Neural progenitor cell (in vitro differentiated cells): Measurements from ENCODE around the gene RPSA. TPM values are rescaled to one million over a fixed set of nuclear protein-coding genes. Genes with fewer than 3 reads are reported as not detected.

Experiments used
- DNase-seq: peaks from one replicate; pipeline ENCODE4 v3.0.0-alpha.2; 2016; ENCODE audit warnings: low spot score
- H2AFZ ChIP-seq: fragments of 200-600 bp; sonication (generic); replicated peaks from 2 replicates; pipeline ENCODE4 v1.6.1; 2016; ENCODE audit warnings: antibody characterized with exemption
- H3F3A ChIP-seq: fragments of 200-600 bp; sonication (generic); 2 replicates; pipeline ENCODE4 v1.6.1; 2016; ENCODE audit warnings: antibody characterized with exemption, low read depth
- H3K27ac ChIP-seq: fragments of 200-600 bp; sonication (generic); 2 replicates; pipeline ENCODE4 v1.5.1; 2016; ENCODE audit warnings: mild to moderate bottlenecking
- H3K27me3 ChIP-seq: fragments of 200-600 bp; sonication (generic); 2 replicates; pipeline ENCODE4 v1.6.1; 2016; ENCODE audit warnings: mild to moderate bottlenecking, moderate library complexity
- H3K36me3 ChIP-seq: fragments of 200-600 bp; sonication (generic); 2 replicates; pipeline ENCODE4 v1.5.1; 2016
- H3K4me1 ChIP-seq: fragments of 200-600 bp; sonication (generic); 2 replicates; pipeline ENCODE4 v1.6.1; 2016; ENCODE audit warnings: mixed run types
- H3K4me2 ChIP-seq: fragments of 200-600 bp; sonication (generic); 2 replicates; pipeline ENCODE4 v1.6.1; 2016
- H3K4me3 ChIP-seq: fragments of 200-600 bp; sonication (generic); 2 replicates; pipeline ENCODE4 v1.5.1; 2016
- H3K79me2 ChIP-seq: fragments of 200-600 bp; sonication (generic); 2 replicates; pipeline ENCODE4 v1.6.1; 2016; ENCODE audit warnings: low read depth
- H3K9ac ChIP-seq: fragments of 200-600 bp; sonication (generic); 2 replicates; pipeline ENCODE4 v1.6.1; 2016
- H3K9me3 ChIP-seq: fragments of 200-600 bp; sonication (generic); 2 replicates; pipeline ENCODE4 v1.5.1; 2016; ENCODE audit warnings: low read depth
- H4K20me1 ChIP-seq: fragments of 200-600 bp; sonication (generic); 2 replicates; pipeline ENCODE4 v1.6.1; 2016; ENCODE audit warnings: low read depth
- H3K27ac Mint-ChIP-seq: 3 replicates; pipeline ENCODE4 v1.8.0; 2021; ENCODE audit warnings: mixed read lengths
- H3K27me3 Mint-ChIP-seq: 2 replicates; pipeline ENCODE4 v1.8.0; 2022; ENCODE audit warnings: low read depth, mild to moderate bottlenecking, inconsistent platforms, moderate library complexity, mixed read lengths; ENCODE audit not compliant: insufficient read depth
- H3K36me3 Mint-ChIP-seq: 3 replicates; pipeline ENCODE4 v1.8.0; 2021; ENCODE audit warnings: mixed read lengths
- H3K4me1 Mint-ChIP-seq: 3 replicates; pipeline ENCODE4 v1.8.0; 2021; ENCODE audit warnings: mixed read lengths
- H3K4me3 Mint-ChIP-seq: 3 replicates; pipeline ENCODE4 v1.8.0; 2021; ENCODE audit warnings: mild to moderate bottlenecking, moderate library complexity, mixed read lengths
- H3K9me3 Mint-ChIP-seq: 3 replicates; pipeline ENCODE4 v1.8.0; 2020; ENCODE audit warnings: mixed read lengths
- CTCF ChIP-seq: fragments of 200-600 bp; sonication (generic); IDR thresholded peaks from 2 replicates; pipeline ENCODE4 v1.5.1; 2017; ENCODE audit warnings: antibody characterized with exemption, mild to moderate bottlenecking
- EZH2 ChIP-seq: fragments of 200-600 bp; sonication (generic); IDR thresholded peaks from 2 replicates; pipeline ENCODE4 v1.6.1; 2017; ENCODE audit warnings: antibody characterized with exemption, mild to moderate bottlenecking, moderate library complexity
- EZH2phosphoT487 ChIP-seq: fragments of 200-600 bp; sonication (generic); IDR thresholded peaks from 2 replicates; pipeline ENCODE4 v1.6.1; 2017; ENCODE audit warnings: antibody characterized with exemption
- total RNA-seq: library from RNA; depleted of rRNA; stranded (reverse); fragments of >200 nt; gene quantifications from 2 replicates; pipeline ENCODE4 v1.2.3, GENCODE V29; 2015; ENCODE audit warnings: low replicate concordance

RPSA gene
- total RNA-seq, 1 donor from 2014 or later: 2,504 TPM

- Histone ChIP-seq H3K4me1 (peaks cover 13% of the 10 kb centered on the region), H3K27ac (no peak overlapping the region), H4K20me1 (peaks cover 8% of the 10 kb centered on the region), H3K9ac (no peak overlapping the region), H3K9me3 (no peaks in the 10 kb centered on the region), H3K4me2 (no peak overlapping the region), H3K36me3 (no peaks in the 10 kb centered on the region), H3K79me2 (no peaks in the 10 kb centered on the region), H2AFZ (no peak overlapping the region), H3F3A (peaks cover 28% of the 10 kb centered on the region), H3K27me3 (peaks cover 28% of the 10 kb centered on the region), H3K4me3 (no peak overlapping the region)
- Mint-ChIP-seq H3K36me3 (no peaks in the 10 kb centered on the region), H3K9me3 (peaks cover 2% of the 10 kb centered on the region), H3K27ac (no peak overlapping the region), H3K4me3 (no peak overlapping the region), H3K4me1 (peaks cover 18% of the 10 kb centered on the region), H3K27me3 (peaks cover 8% of the 10 kb centered on the region)
- TF ChIP-seq EZH2 (no peak), CTCF (no peak), EZH2phosphoT487 (no peak)
- DNase-seq: no peak
Observed at GRCh38 chr3:39420543-39420942, 14.0 kb downstream of the RPSA start.

- peaks cover 2% of the 10 kb centered on the region for H3K9me3 Mint-ChIP-seq
- H4K20me1 ChIP-seq: peaks cover 4% of the 10 kb centered on the region
- DNase-seq: no peak
- H3K27ac Mint-ChIP-seq: no peak overlapping the region
- no peaks in the 10 kb centered on the region for H3K36me3 ChIP-seq
- no peak overlapping the region for H3K4me2 ChIP-seq
- no peak for TF ChIP-seq EZH2phosphoT487
- H3K4me3 ChIP-seq: no peak overlapping the region
- no peaks in the 10 kb centered on the region for H3K79me2 ChIP-seq
- H3K27ac ChIP-seq: no peak overlapping the region
- H3K4me1 ChIP-seq: peaks cover 8% of the 10 kb centered on the region
- H3K27me3 ChIP-seq: peaks cover 17% of the 10 kb centered on the region
- no peak overlapping the region for H3K9ac ChIP-seq
- no peak overlapping the region for H2AFZ ChIP-seq
- peaks cover 3% of the 10 kb centered on the region for H3K27me3 Mint-ChIP-seq
- peaks cover 9% of the 10 kb centered on the region for H3K4me1 Mint-ChIP-seq
- H3K9me3 ChIP-seq: no peaks in the 10 kb centered on the region
- H3K36me3 Mint-ChIP-seq: no peaks in the 10 kb centered on the region
- no peak overlapping the region for H3K4me3 Mint-ChIP-seq
- peaks cover 13% of the 10 kb centered on the region for H3F3A ChIP-seq
Observed at GRCh38 chr3:39423436-39423970, 17.0 kb downstream of the RPSA start.

- H3K27me3 ChIP-seq: no peaks in the 10 kb centered on the region
- no peaks in the 10 kb centered on the region for H3K36me3 Mint-ChIP-seq
- no peak for DNase-seq
- H3K27ac Mint-ChIP-seq: no peak overlapping the region
- H4K20me1 ChIP-seq: no peaks in the 10 kb centered on the region
- no peak for TF ChIP-seq EZH2
- TF ChIP-seq EZH2phosphoT487: no peak
- no peak for TF ChIP-seq CTCF
- peaks cover 4% of the 10 kb centered on the region for H3K27me3 Mint-ChIP-seq
- H3K4me3 ChIP-seq: no peak overlapping the region
- no peak overlapping the region for H3K4me3 Mint-ChIP-seq
- H3K4me1 ChIP-seq: no peaks in the 10 kb centered on the region
- no peaks in the 10 kb centered on the region for H3K36me3 ChIP-seq
- peaks cover 2% of the 10 kb centered on the region for H3K9me3 Mint-ChIP-seq
- no peak overlapping the region for H3K4me2 ChIP-seq
- no peak overlapping the region for H3K27ac ChIP-seq
- no peaks in the 10 kb centered on the region for H3K4me1 Mint-ChIP-seq
- no peaks in the 10 kb centered on the region for H3F3A ChIP-seq
- H2AFZ ChIP-seq: no peak overlapping the region
- H3K9ac ChIP-seq: no peak overlapping the region
- H3K79me2 ChIP-seq: no peaks in the 10 kb centered on the region
- no peaks in the 10 kb centered on the region for H3K9me3 ChIP-seq
Observed at GRCh38 chr3:39426312-39426711, 19.8 kb downstream of the RPSA start.

GRCh38 chr3:39427506-39427905 is 21.0 kb downstream of the RPSA start:
- no peak overlapping the region for H3K27ac ChIP-seq
- no peaks in the 10 kb centered on the region for H3K79me2 ChIP-seq
- H4K20me1 ChIP-seq: no peaks in the 10 kb centered on the region
- H3K9me3 Mint-ChIP-seq: no peaks in the 10 kb centered on the region
- H2AFZ ChIP-seq: no peak overlapping the region
- H3K4me2 ChIP-seq: no peak overlapping the region
- no peaks in the 10 kb centered on the region for H3K4me1 ChIP-seq
- H3K27ac Mint-ChIP-seq: no peak overlapping the region
- no peak for DNase-seq
- no peaks in the 10 kb centered on the region for H3K4me1 Mint-ChIP-seq
- H3K9me3 ChIP-seq: no peaks in the 10 kb centered on the region
- H3F3A ChIP-seq: no peaks in the 10 kb centered on the region
- no peak overlapping the region for H3K4me3 Mint-ChIP-seq
- H3K27me3 ChIP-seq: no peaks in the 10 kb centered on the region
- H3K36me3 ChIP-seq: no peaks in the 10 kb centered on the region
- H3K9ac ChIP-seq: no peak overlapping the region
- peaks cover 2% of the 10 kb centered on the region for H3K27me3 Mint-ChIP-seq
- TF ChIP-seq CTCF (no peak), EZH2phosphoT487 (no peak), EZH2 (no peak)
- H3K36me3 Mint-ChIP-seq: no peaks in the 10 kb centered on the region
- H3K4me3 ChIP-seq: no peak overlapping the region
